ENCODE data around the gene CTLA4.

The CTLA4 gene

GRCh38 chr2:203909261-203909967 lies 41.8 kb downstream of the CTLA4 start:
- intact Hi-C loops (cut with DNase I; ENCODE audit: low total_unique reads): loop anchor here (10.0 kb wide), 1 partner anchor 425 kb away; no protein-coding TSS in a partner anchor
- Histone ChIP-seq H3K27me3 (no peaks in the 10 kb centered on the region), H3K4me1 (peaks cover 0 to 30% (median 11%) of the 10 kb centered on the region in 4 donors), H3K9me3 (no peaks in the 10 kb centered on the region), H3K4me3 (peak overlapping the region; percentile 26 to 32), H3K27ac (peak overlapping the region in 1 of 2 donors; percentile 18), H3K36me3 (no peaks in the 10 kb centered on the region)
- DNase-seq: no peak
- TF ChIP-seq, protein P1, sequence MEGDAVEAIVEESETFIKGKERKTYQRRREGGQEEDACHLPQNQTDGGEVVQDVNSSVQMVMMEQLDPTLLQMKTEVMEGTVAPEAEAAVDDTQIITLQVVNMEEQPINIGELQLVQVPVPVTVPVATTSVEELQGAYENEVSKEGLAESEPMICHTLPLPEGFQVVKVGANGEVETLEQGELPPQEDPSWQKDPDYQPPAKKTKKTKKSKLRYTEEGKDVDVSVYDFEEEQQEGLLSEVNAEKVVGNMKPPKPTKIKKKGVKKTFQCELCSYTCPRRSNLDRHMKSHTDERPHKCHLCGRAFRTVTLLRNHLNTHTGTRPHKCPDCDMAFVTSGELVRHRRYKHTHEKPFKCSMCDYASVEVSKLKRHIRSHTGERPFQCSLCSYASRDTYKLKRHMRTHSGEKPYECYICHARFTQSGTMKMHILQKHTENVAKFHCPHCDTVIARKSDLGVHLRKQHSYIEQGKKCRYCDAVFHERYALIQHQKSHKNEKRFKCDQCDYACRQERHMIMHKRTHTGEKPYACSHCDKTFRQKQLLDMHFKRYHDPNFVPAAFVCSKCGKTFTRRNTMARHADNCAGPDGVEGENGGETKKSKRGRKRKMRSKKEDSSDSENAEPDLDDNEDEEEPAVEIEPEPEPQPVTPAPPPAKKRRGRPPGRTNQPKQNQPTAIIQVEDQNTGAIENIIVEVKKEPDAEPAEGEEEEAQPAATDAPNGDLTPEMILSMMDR (IDR thresholded peaks at IDR 0.05): peak; percentile 80 to 82

GRCh38 chr2:203909974-203910373 lies 42.4 kb downstream of the CTLA4 start:
- no peak overlapping the region for H3K27ac ChIP-seq

DNA sequence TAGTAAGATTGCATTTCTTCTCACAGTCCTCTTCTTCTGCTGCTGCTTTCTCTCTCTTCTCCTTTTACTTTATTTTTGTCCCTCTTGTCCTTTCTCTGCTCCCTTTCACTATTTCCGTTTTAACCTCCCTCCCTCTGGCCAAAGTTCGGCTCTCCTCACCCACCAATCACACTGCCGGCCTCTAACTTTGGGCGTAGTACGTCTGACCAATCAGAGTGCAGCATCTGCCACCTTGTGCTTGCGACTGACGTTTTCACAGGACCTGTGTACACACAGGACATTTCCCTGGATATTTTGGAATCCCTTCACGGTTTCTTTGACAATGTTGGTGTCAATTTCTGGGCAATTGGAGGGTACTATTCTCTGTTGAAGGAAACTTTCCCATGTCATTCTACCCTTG lies 46.4 kb downstream of the CTLA4 start:
- Histone ChIP-seq H3K27me3 (no peaks in the 10 kb centered on the region), H3K27ac (peak overlapping the region in 1 of 2 donors; percentile 31), H3K36me3 (no peaks in the 10 kb centered on the region), H3K4me1 (peaks cover 0 to 37% (median 17%) of the 10 kb centered on the region in 4 donors), H3K9me3 (no peaks in the 10 kb centered on the region), H3K4me3 (no peak overlapping the region)
- intact Hi-C loops (cut with DNase I; ENCODE audit: low total_unique reads): no loop called here
- TF ChIP-seq, protein P1 (IDR thresholded peaks at IDR 0.05): no peak
- no peak for DNase-seq

More at GRCh38 chr2:203909974-203910373, 42.4 kb downstream of the CTLA4 start:
- Histone ChIP-seq H3K9me3 (no peaks in the 10 kb centered on the region), H3K27me3 (no peaks in the 10 kb centered on the region), H3K4me3 (peak overlapping the region; percentile 26 to 32), H3K4me1 (peaks cover 0 to 35% (median 16%) of the 10 kb centered on the region in 4 donors), H3K36me3 (no peaks in the 10 kb centered on the region)
- intact Hi-C loops (cut with DNase I; ENCODE audit: low total_unique reads): loop anchor here (10.0 kb wide), 1 partner anchor 425 kb away; no protein-coding TSS in a partner anchor
- no peak for DNase-seq
- TF ChIP-seq, protein P1 (IDR thresholded peaks at IDR 0.05): no peak

DNA sequence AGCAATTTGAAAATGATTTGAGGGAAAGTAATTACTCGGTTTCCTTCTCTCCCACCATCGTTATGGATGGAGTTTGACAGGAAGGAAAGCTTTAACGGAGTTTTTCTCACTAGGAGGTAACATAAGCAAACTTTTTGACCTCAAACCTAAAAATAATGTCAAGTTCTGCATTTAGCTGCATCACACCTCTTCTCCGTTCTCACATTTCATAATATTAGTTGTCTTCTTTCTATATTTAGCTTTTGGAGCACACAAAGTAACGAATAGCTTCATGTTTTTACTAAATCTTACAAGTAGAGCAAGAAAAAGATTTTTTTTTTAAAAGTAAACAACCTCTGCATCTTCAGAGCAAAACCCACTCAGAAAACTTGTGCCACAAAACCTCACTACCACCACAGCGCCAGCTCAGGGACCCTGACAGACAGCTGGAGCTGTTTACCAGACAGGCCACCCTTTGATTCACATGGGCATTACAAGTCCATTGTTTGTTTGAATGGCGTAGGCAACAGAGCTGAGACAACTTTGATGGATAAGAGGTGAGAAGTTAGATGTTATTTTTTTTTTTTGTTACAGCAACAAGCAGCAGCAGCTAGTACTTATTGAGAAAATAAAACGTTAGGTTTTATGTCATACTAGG lies 47.1 kb downstream of the CTLA4 start:
- DNase-seq: no peak
- no peaks in the 10 kb centered on the region for H3K9me3 ChIP-seq
- H3K4me3 ChIP-seq: no peak overlapping the region
- TF ChIP-seq, protein P1 (IDR thresholded peaks at IDR 0.05): no peak
- H3K36me3 ChIP-seq: no peaks in the 10 kb centered on the region
- H3K27ac ChIP-seq: peak overlapping the region; percentile 18 to 31
- H3K4me1 ChIP-seq: peaks cover 0 to 35% (median 16%) of the 10 kb centered on the region in 4 donors
- no peaks in the 10 kb centered on the region for H3K27me3 ChIP-seq
- intact Hi-C loops (cut with DNase I; ENCODE audit: low total_unique reads): no loop called here

DNA sequence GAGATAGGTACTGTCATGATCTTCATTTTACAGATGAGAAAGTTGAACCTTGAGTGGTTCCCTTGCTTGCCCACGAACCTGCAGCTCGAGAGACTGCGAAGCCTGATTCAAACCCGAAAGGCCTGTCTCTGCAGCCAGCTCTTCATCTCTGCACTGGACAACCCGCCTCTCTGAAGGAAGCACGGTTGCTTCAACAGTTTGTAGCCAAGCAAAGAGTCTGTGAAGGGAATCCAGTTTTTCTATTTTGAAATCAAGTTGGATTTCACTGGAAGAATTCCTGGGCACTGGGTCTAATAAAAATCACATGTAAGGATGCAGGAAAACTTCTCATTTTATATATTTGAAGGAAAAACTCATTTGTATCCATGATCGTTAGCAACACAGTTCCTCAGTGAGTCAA lies 47.7 kb downstream of the CTLA4 start:
- intact Hi-C loops (cut with DNase I; ENCODE audit: low total_unique reads): no loop called here
- Histone ChIP-seq H3K4me1 (peaks cover 0 to 31% (median 15%) of the 10 kb centered on the region in 4 donors), H3K36me3 (no peaks in the 10 kb centered on the region), H3K27me3 (no peaks in the 10 kb centered on the region), H3K4me3 (no peak overlapping the region), H3K9me3 (no peaks in the 10 kb centered on the region), H3K27ac (peak overlapping the region; percentile 18 to 31)
- TF ChIP-seq, protein P1 (IDR thresholded peaks at IDR 0.05): no peak
- DNase-seq: no peak

Measured in tibial artery (tissue), 4 donors.